Right lung (tissue), 5 donors: ENCODE results near the gene VSIG10L. TPM values are rescaled to one million over a fixed set of nuclear protein-coding genes. Genes with fewer than 3 reads are reported as not detected.

Experiments used
- DNase-seq, 2 donors: peaks; one replicate each; pipeline ENCODE4 v3.0.0-alpha.2; 2013
- polyA plus RNA-seq, 5 donors: library from polyadenylated mRNA; unstranded; fragments of 120-200 nt; gene quantifications; one replicate each; pipeline versions ENCODE4 v1.2.1 to v1.2.3, GENCODE V29; 2013; ENCODE audit warnings: inconsistent platforms in 1 of 5, low replicate concordance in 1 of 5; ENCODE audit not compliant: insufficient read length in 5 of 5, insufficient read depth in 1 of 5

VSIG10L gene
- polyA plus RNA-seq, 5 donors: 3.2 to 5.3 (median 3.8) TPM

GRCh38 chr19:51318687-51319648, 23.0 kb downstream of the VSIG10L start:
- DNase-seq: no peak

DNA sequence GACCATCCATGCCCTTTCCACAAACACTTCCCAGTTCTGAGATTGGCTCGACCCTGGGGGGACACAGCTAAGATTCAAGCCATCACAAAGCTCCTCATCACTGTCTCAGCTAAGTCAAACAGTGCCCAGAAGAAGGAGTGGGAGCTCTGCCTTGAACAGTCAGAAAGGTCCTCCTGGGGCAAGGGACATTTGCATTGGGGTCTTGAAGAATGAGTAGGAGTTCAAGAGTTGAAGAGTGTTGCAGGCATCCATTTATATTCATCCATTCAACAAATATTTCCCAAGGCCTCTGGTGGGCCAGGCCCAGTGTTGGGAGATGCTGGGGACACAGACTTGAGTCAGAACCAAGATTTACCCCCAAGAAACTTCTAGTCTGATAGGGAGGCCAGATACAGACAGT, 24.0 kb downstream of the VSIG10L start:
- no peak for DNase-seq

DNA sequence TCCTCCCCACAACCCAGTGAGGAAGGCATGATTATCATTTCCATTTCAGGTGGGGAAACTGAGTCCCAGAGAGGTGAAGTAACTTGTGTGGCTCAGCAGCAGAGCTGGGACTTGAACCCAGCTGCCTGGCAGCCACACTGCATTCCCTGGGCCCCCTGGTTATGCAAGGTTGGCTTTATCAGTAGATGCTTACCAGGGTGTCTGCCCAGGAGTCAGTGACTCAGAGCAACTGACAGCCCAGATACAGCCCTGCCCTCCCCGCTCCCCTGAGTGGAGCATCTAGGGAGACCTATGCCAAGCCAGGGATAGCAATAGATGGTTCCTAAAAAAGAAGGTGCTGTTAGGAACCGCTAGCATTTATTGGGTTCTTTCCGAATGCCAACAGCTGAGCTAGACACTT, 24.6 kb downstream of the VSIG10L start:
- no peak for DNase-seq

DNA sequence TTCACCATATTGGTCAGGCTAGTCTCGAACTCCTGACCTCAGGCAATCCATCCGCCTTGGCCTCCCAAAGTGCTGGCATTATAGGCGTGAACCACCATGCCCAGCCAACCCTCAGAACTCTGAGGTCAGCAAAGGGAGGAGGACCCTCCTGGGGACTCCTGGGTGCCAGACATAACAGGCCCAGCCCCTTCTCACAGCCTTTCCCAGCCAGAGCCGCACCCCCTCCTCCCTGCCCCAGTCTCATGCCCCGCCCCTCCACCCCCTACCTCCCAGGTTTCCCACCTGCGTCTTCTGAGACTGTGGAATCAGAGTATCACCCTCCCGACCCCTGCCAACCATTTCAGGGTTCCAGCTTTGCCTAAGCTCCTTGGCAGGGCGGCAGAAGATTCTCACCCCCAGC, 25.3 kb downstream of the VSIG10L start:
- no peak for DNase-seq

- no peak for DNase-seq
Measured at GRCh38 chr19:51311351-51312257, 30.3 kb downstream of the VSIG10L start, which contains the start of gene IGLON5. Gene IGLON5, plus strand, starts transcription at chr19:51311644. Its CDS starts 204 bp downstream, at chr19:51311848.

DNA sequence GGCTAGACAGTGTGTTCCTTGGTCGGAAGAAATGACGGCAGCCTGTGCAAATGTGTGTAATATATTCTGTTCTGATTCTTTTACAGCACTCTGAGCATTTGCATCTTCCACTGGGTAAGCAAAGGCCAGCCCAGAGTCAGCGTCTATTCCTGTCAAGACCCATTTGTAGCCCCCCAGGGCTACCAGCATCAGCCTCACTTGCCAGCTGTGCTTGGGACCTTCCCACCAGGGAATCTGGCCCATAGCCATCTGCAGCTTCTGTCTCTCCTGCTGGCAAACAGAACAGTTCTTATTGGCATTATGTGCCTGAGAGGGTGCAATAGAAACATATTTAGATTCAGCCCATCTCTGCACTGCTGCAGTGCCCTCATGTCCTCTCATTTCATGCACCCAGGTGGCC, 36.5 kb downstream of the VSIG10L start:
- DNase-seq: no peak

GRCh38 chr19:51301266-51301665, 40.7 kb downstream of the VSIG10L start:
- no peak for DNase-seq

GRCh38 chr19:51297406-51297805, 44.5 kb downstream of the VSIG10L start:
- DNase-seq: no peak

DNA sequence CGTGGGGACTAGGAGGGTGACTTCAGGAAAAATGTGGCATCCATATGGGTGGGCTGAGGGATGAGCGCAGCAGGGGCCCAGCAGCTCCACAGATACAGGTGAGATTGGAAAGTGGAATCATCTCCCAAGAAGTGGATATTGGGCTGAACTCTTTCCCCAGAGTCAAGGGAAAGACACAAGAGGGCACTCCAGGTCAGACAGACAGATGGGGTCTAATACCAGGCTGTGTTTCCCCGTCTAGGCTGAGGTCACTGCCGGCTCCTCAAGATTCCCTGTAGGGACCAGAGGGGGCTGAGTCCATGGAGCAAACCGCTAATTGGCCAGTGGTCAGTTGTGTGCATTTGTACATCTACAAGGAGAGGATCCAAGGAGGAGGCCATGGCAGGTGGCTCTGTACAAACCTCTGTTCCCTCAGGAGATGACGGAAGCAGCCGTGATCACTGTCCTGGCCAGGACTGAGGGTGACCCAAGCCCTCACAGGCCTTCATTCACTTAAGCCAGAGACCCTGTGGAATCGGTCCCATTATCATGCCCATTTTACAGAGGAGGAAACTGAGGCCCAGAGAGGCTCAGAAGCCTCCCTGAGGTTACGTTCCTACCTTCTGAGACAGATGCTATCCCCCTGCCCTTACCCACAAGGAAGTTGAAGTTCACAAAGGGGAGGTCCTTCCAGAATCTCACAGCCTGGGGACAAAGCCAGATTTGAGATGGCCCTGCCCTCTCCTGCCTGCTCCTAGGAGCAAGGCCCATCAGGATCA, 45.4 kb downstream of the VSIG10L start:
- no peak for DNase-seq

DNA sequence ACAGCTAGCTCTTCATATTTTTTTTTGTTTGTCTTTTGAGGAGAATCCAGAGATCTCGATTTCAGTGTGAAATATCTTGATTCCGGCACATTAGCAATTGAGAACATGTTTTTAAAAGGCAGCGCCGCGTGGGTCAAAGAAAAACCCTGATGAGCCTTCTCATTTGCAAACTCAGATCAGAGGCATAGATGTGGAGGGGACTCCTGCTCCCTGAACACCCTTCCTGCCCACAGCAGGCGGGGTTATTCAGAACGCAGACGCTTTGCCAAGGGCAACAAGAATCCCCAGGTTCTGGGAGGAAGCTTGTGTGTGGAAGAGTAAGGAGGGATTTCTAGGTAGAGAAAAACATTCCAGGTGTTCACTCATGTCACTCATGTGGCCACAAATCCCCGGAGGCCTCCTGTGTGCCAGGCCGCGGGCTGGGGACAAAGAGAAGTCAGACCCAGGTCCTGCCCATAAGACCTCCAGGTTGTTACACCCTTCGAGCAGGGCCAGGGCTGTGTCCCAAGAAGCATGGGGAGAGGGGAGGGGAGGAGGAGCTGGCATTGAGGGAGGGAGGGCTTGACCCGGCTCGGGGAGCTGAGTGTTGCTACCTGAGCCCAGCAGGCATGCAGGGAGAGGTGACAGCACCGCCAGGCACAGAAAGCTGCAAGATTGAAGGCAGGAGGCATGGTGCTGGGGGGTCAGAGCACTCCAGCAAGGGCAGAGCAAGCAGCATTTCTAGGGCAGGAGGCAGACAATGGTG, 46.4 kb downstream of the VSIG10L start:
- no peak for DNase-seq

GRCh38 chr19:51294977-51295375, 47.0 kb downstream of the VSIG10L start:
- DNase-seq: no peak

- no peak for DNase-seq
Measured at GRCh38 chr19:51294211-51294976, 47.5 kb downstream of the VSIG10L start.

- no peak for DNase-seq
Measured at GRCh38 chr19:51293571-51294210, 48.2 kb downstream of the VSIG10L start.

- DNase-seq: no peak
Measured at GRCh38 chr19:51292971-51293370, 49.0 kb downstream of the VSIG10L start.

GRCh38 chr19:51289635-51290034, 52.3 kb downstream of the VSIG10L start:
- DNase-seq: no peak

DNA sequence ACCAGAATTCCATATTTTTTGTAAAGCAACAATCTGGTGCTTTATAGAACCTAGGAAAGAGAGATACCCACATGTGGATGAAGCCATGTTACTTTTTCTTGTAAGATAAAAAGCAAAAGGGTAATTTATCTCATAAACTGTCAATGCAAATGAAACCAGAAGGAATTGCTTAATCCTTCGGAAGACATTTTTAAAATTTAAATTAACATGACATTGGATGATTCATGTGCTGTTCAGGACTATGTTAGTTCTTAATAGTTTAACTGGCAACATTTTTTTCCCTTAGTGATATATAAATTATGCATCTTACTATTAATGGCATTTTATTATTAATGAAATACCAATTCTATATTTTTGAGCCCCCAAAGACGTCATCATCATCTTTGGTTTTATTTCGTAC, 56.3 kb downstream of the VSIG10L start:
- DNase-seq: no peak

GRCh38 chr19:51282335-51282734, 59.6 kb downstream of the VSIG10L start:
- DNase-seq: no peak
